Amygdala (tissue), 56 donors: ENCODE results near the gene RFC2.
"Not testable (repeated sequence)": the region's sequence is repeated elsewhere in the genome, so short reads cannot be mapped to it uniquely, and the experiment has no call there.

Experiments
- DNase-seq, 56 donors: peaks; one replicate each; lab custom pipeline; 2025; lab: John Stamatoyannopoulos, UW

The RFC2 gene

DNA sequence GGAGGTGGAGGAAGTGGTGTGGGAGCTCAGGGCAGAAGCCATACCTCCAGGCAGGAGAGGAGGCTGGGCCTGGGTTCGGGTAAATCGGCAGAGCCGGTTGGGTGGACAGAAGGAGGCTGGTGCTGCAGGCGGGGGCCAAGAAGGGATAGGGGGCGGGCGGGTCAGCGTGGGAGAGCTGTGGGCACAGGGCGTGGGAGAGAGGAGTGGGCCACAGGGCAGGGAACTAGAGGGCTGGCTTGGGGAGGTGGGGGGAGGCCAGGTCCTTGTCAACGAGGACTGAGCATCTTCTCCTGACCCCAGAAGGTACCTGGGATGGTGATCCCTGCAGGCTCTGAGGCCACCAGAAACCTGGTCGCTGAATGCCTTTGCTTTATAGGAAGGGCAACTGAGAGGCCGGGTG is 32.5 kb downstream of the RFC2 start:
- DNase-seq, result no peak

DNA sequence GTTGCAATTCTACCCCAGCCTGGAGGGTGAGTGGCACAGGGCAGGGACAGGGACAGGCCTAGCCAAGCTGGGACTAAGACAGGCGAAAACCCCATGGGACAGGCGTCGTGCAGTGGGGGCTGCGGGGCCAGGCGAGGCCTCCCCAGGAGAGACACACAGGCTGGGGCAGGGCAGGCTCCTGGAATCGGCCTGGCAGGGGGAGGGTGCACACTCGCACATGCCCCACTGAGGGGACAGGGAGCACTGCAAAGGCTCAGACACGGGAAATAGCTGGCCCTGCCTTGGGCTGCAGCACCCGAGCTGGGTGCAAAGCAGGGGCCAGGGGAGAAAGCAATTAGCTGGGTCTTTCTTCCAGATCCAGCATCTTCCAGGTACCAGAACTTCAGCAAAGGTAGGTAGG is 34.0 kb downstream of the RFC2 start:
- DNase-seq, result no peak

DNA sequence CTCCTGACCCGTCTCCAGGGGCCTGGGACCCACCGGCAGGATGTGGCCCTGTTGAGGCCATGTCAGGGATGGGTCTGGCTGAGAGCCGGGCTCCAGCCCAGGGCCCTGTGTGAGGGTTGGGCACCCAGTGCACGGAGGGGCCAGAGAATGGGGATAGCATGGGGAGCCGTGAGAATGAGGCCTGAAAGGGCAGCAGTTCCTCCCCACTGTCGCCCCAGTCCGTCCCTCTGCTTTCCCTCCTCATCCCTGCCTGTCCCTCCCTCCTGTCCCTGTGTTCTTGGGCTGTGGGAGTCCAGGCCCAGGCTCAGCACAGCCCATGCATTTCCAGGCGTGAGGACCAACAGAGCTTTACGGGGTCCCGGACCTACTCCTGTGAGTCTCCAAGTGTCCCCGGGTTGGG is 34.8 kb downstream of the RFC2 start:
- no peak for DNase-seq

DNA sequence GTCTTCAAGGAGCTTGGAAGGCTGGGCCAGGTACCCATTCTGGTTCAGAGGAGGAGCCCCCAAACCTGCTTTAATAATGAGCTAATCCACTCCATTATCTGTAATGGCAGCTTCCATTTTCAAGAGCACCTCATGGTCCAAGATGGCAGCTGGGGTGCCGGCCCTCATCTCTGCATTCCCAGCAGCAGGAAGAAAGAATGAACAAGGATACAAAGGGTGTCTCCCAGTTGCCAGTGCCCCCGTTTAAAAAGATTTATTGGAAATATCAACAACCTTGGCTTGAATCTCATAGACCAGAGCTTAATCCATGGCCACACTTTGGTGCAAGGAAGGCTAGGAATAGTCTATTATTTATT is 35.9 kb downstream of the RFC2 start:
- DNase-seq, result no peak

DNA sequence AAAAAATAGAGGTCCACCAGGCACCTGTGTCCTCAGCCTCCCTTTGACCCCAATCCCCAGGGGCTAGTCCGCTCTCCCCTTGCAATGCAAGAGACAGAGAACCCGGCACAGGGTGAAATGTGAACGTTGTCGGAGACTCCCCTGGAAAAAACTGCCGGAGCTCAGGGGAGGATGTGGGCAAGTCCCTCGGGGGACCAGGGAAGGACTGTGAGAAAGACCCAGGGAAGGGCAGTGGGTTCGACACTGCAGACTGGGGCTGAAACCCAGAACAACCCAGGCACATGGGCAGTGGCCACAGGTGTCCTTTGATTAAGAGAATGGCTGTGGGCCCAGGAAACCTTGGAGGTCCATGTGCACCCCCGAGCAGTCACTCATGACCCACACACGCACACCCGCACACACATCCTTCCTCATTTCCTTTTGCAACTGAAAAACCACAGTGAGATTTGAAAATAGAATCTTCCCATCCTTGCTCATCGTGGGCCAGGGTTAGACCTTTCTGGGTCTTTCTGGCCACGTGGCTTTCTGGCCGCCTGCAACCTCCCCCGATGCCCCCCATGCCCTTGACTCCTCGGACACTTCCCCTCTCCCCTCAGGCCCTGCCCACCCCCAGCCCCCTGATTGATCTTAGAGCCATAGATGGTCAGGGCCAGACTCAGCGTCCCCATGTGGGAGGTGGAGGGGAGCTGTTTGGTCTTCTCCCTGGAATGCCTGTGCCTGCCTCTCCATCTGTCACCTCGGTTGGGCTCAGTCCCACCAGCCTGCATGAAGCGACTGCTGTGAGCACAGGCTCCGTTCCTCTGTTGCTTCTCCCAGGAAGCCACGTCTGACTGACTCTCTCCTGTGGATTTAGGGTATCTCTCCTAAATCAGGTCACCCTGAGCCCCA is 36.5 kb downstream of the RFC2 start:
- peak in 11 of 56 donors; percentile 8 to 57 (median 14) for DNase-seq

DNA sequence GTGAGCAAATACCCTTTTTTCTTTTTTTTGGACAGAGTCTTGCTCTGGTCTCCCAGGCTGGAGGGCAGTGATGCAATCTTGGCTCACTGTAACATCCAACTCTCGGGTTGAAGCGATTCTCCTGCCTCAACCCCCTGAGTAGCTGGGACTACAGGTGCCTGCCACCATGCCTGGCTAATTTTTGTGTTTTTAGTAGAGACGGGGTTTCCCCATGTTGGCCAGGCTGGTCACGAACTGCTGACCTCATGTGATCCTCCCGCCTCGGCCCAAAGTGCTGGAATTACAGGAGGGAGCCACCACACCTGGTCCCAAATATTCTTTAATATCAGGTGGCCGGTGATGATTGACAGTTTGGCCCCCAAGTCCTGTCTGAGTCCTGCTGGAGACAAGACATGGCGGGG is 37.8 kb downstream of the RFC2 start:
- DNase-seq, result no peak

DNA sequence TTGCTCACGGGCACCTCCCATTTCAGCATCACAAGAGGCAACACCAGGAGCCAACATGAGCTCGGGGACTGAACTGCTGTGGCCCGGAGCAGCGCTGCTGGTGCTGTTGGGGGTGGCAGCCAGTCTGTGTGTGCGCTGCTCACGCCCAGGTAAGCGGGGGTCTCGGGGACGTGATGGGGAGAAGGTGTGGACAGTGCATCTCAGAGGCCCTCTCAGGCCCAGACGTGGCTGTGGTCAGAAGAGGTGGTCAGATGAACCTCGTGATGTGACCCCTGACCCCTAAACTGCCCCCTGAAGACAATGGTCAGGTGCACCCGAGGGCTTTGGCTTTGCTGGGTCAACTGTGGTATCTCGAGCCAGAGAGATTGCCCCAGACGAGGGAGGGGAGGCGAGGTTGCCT is 38.3 kb downstream of the RFC2 start:
- no peak for DNase-seq

DNA sequence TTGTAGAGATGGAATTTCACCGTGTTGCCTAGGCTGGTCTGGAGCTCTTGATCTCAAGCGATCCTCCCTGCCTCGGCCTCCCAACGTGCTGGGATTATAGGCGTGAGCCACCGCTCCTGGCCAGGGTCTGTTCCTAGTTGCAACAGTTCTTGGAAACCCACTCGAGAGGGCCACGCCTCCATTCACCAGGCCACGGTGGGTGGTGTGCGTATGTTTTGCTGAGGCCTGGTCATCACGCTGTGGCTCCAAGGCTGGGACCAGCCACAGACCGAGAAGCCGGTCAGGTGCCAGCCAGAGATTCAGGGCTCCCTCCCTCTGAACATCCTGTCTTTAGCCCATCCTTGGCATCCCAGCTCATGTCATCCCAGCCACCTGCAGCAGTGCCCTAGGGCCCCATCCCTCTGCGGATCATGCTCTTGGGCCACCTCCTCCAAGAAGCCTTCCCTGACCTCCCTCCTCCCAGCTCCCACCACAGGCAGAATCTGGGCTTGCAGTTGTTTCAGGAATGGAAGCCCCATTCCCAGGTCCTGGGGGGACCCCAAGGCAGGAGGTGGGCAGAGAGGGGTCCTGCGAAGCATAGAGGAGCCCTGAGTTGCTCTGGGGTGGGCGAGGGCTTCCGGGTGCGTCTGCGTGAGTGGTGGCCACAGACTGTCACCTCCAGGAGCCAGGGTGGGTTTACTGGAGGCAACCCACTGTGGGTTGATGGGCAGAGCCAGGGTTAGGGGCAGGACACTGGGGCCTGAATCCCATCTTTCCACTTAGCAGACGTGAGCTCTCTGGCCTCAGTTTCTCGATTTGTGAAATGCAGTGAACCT is 39.2 kb downstream of the RFC2 start:
- no peak for DNase-seq

DNA sequence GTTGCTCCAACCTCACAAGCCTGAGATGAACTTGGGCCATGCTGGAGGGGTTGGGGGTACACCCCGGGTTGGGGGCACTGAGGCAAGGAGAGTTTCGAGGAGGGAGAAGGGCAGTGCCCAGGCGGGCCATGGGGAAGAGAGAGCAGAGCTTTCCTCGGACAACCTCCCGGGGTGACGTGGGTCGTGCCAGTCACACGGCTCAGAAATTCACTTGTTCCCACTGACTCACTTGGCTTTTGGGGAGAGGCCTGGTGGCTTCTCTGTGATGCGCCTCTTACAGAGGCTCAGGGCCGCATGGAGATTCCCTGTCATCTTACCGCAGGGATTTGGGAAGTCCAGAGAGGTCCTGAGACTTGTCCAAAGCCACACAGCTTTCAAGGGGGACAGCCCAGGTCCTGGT is 41.5 kb downstream of the RFC2 start:
- no peak for DNase-seq

DNA sequence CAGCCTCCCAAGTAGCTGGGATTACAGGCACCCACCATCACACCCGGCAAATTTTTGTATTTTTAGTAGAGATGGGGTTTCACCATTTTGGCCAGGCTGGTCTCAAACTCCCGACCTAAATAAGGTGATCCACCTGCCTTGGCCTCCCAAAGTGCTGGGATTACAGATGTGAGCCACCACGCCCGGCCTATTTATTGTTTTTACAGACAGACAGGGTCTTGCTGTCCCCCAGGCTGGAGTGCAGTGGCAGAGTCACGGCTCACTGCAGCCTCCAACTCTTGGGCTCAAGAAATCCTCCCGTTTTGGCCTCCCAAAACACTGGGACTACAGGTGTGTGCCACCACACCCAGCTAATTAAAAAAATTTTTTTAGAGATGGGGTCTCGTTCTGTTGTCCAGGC is 46.0 kb downstream of the RFC2 start:
- not testable (repeated sequence) for DNase-seq

DNA sequence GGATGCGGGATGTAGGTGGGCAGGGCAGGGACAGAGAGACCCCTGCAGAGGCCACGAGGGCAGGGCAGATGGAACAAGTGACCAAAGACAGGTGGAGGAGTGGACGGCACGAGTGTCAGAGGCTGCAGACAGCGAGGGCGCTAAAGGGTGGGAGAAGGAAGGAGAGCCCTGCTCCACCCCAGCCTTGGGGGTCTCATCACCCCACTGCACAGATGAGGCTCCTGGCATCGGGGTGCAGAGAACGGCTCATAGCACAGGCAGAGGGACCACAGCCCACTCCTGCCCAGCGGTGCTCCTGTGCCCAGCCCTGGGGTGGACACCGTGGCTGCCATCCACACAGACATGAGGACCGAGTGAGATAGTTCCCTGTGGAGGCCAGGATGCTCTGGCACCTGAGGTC is 46.6 kb downstream of the RFC2 start:
- no peak for DNase-seq

DNA sequence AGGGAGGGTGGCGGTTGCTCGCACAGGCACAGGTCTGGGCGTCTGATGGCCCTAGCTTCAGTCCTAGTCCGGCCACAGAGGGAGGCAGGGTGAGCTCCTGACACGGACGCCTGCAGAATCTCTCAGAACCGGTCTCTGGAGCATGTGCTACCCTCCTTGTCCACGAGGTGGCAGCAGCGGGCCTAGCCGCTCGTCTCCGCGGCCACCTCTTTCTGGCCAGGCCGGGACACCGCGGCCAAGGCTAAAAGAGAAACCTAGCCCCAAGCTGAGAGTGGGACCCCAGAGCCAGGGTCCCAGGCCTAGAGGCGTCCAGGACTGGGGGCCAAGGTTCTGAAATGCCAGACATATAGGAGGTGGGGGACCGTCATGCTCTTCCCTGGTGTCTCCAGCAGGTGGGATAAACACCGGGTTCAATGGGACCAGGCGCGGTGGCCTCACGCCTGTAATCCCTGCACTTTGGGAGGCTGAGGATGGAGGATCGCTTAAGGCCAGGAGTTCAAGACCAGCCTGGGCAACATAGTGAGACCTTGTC is 47.5 kb downstream of the RFC2 start:
- DNase-seq, result peak in 52 of 56 donors; percentile 11 to 91 (median 70)

DNA sequence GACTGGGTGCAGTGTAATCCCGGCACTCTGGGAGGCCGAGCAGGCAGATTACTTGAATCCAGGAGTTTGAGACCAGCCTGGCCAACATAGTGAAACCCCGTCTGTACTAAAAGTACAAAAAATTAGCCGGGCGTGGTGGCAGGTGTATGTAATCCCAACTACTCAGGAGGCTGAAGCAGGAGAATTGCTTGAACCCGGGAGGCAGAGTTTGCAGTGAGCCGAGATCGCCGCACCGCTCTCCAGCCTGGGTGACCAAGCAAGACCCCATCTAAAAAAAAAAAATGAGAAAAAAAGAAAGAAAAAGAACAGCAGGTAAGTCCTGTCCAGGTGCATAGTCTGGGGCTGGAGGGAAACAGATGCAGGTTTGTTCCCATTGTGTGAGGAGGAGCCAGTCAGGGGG is 48.1 kb downstream of the RFC2 start:
- DNase-seq, result not testable (repeated sequence)

DNA sequence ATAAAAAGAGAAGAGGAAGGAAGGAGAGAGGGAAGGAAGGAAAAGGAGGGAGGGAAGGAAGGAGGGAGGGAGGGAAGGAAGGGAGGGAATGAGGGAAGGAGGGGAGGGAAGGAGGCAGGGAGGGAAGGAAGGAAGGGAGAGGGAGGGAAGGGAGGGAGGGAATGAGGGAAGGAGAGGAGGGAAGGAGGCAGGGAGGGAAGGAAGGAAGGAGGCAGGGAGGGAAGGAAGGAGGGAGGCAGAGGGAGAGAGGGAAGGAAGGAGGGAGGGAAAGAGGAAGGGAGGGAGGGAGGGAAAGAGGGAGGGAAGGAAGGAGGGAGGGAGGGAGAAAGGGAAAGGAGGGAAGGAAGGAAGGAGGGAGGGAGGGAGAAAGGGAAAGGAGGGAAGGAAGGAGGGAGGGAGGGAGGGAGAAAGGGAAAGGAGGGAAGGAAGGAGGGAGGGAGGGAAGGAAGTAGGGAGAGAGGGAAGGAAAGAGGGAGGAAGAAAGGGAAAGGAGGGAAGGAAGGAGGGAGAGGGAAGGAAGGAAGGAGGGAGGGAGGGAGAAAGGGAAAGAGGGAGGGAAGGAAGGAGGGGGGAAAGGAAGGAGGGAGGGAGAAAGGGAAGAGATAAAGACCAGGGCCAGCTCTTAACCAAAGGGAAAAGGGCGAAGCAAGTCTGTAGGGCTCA is 50.1 kb downstream of the RFC2 start:
- DNase-seq, result no peak

DNA sequence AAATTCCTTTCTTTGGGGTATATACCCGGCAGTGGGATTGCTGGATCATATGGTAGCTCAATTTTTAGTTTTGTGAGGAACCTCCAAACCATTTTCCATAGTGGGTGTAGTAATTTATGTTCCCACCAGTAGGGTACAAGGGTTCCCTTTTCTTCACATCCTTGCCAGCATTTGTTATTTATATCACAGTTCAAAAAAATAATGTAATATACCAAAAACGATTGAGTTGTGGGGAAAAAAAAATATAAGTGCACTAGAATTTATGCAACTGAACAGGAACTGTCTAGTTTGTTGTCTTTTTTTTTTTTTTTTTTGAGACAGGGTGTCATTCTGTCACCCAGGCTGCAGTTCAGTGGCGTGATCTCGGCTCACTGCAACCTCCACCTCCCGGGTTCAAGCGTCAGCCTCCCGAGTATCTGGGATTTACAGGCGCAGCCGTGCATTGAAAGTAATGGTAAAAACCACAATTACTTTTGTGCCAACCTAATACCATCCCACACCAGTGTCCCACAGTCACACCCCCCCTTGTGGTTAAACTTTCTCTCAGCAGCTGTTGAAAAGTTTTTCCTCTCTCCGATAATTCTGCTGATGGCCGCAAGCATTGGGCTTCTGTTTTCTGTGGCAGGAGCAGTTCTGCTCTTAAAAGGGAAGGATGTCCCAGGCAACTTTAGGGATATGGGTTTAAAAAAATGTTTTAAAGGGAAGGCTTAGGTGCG is 51.2 kb downstream of the RFC2 start:
- peak in 2 of 56 donors; percentile 20 to 32 for DNase-seq

DNA sequence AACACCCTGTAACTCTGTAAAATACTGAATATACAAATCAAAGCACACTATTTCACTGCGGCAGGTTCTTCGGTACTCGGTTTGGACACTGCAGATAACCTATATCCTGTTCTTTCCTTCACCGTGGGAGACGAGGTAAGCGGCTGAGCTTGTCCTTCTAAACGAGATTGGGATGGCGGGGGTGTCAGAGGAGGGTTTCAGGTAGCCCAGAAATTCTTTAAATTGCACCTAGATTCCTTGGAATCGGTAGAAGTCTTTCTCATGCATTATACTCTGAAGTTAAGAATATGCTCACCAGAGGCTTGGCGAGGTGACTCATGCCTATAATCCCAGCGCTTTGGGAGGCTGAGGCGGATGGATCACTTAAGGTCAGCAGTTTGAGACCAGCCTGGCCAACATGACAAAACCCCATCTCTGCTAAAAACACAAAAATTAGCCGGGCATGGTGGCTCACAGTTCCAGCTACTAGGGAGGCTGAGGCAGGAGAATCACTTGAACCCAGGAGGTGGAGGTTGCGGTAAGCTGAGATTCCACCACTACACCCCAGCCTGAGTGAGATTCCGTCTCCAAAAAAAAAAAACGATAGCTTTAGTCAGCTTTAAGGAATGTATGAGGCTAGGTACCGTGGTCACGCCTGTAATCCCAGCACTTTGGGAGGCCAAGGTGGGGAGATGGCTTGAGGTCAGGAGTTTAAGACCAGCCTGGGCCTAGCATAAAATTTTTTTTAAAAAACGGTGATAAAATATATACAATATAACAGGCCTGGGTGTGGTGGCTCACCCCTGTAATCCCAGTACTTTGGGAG is 54.4 kb downstream of the RFC2 start:
- no peak for DNase-seq

DNA sequence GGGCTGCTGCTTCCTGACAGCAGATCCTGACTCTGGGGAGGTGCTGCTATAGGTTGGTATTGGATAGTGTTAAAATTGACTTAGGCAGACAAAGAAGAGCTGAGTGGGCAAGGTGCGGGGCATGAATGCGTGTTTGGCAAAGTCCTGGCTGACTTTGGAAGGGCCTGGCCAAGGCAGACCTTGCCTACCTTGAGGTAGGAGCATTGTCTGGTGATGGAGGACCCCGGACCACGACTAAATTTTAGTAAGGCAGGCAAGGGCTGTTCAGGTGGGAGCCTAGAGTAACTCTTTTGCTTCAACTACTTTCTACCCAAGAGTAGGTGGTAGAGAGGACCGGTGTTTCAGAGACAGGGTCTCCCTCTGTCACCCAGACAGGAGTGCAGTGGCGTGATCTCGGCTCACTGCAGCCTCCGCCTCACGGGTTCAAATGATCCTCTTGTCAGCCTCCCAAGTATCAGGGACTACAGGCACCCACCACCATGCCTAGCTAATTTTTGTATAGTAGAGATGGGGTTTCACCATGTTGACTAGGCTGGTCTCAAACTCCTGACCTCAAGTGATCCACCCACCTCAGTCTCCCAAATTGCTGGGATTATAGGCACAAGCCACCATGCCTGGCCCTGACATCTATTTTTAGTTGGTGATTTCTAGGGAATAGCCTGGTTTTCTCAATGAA is 56.6 kb downstream of the RFC2 start:
- DNase-seq, result no peak

DNA sequence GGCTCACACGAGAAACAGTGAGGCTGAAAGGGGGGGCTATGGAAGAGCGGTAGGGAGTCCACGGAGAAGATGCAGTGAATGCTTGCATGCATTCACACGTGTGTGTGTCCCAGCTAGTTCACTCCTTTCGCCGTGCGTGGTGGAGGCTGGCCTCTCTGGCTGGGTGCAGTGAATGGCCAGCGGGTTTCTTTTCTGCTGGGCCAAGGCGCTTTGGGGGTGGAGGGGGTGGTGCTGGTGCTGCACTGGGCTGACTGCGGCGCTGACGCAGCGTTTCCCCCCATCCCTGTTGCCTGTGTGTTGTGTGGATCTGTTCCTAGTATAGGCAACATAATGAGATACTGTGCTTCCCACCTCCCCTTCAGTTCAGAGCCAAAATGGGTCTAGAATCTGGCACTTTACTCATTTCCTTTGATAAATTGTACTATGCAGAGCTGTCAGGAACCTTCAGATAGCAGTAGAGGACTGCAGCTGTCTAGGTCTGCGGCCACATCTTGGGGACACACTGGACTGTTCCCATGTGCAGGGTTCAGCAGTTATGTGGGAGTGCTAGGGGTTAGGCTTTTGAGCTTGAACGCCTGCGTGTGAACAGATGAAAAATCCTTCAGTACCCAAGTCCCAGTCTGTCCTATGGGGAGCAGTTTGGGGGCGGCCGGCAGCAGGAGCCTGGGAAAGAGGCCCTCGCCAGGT is 58.1 kb downstream of the RFC2 start:
- peak in 38 of 56 donors; percentile 10 to 74 (median 31) for DNase-seq
